HEK293 (cell line): Measurements from ENCODE around the gene STRBP.

ENCODE experiments used
- CTCF ChIA-PET: fragments of 350-600 bp; formaldehyde crosslinking; extraction: SDS; loops from one replicate; lab custom pipeline; 2021; ENCODE audit warnings: antibody characterized with exemption; lab: Yijun Ruan, JAX
- POLR2A ChIA-PET: fragments of 300-600 bp; formaldehyde crosslinking; extraction: SDS; loops from one replicate; lab custom pipeline; 2020; ENCODE audit warnings: antibody characterized with exemption, inconsistent platforms; lab: Yijun Ruan, JAX
- H3K27ac ChIP-seq: fragments of 200-500 bp; sonication (Bioruptor generic); 2 replicates; pipeline ENCODE4 v1.5.1; 2014; ENCODE audit warnings: low read depth, low read length, control low read depth, inconsistent platforms; ENCODE audit errors: extremely low read depth
- H3K36me3 ChIP-seq, 2 experiments: fragments of 200-500 bp in 1 of 2; sonication (Bioruptor generic) in 1 of 2; 1 replicate in 1 of 2; 2 replicates in 1 of 2; pipeline ENCODE4 v1.5.1; 2014 to 2017; ENCODE audit warnings: inconsistent platforms in 2 of 2, low read length in 2 of 2; ENCODE audit not compliant: control insufficient read depth in 2 of 2, insufficient read depth in 1 of 2
- H3K4me1 ChIP-seq: fragments of 200-500 bp; sonication (Bioruptor generic); 2 replicates; pipeline ENCODE4 v1.5.1; 2014; ENCODE audit warnings: mild to moderate bottlenecking, low read length, inconsistent platforms; ENCODE audit not compliant: control insufficient read depth, insufficient read depth
- H3K4me3 ChIP-seq: 2 replicates; pipeline ENCODE4 v1.5.1; 2011; ENCODE audit warnings: low read depth, mild to moderate bottlenecking, control low read depth, low read length, moderate library complexity
- H3K9me3 ChIP-seq: fragments of 200-500 bp; sonication (Bioruptor generic); 2 replicates; pipeline ENCODE4 v1.5.1; 2014; ENCODE audit warnings: low read depth, low read length, inconsistent platforms; ENCODE audit not compliant: control insufficient read depth, insufficient read depth
- OSR2 ChIP-seq: fragments of 450-650 bp; formaldehyde crosslinking; IDR thresholded peaks from 2 replicates; pipeline ENCODE4 v1.5.1; 2016; ENCODE audit warnings: missing biosample characterization, missing genetic modification characterization
- PRDM2 ChIP-seq: fragments of 450-650 bp; formaldehyde crosslinking; IDR thresholded peaks from 2 replicates; pipeline ENCODE4 v1.5.1; 2016; ENCODE audit warnings: missing biosample characterization, missing genetic modification characterization, borderline replicate concordance
- SETDB1 ChIP-seq: IDR thresholded peaks from one replicate; pipeline ENCODE4 v1.6.1; 2017; ENCODE audit warnings: mild to moderate bottlenecking, low read length, moderate library complexity, mixed read lengths; ENCODE audit not compliant: insufficient read length
- SP3 ChIP-seq: fragments of 450-650 bp; formaldehyde crosslinking; IDR thresholded peaks from 2 replicates; pipeline ENCODE4 v1.5.1; 2016; ENCODE audit warnings: missing biosample characterization, missing genetic modification characterization
- ZBTB17 ChIP-seq: fragments of 450-650 bp; formaldehyde crosslinking; IDR thresholded peaks from 2 replicates; pipeline ENCODE4 v1.5.1; 2016; ENCODE audit warnings: missing biosample characterization, missing genetic modification characterization
- ZBTB48 ChIP-seq: fragments of 450-650 bp; formaldehyde crosslinking; IDR thresholded peaks from 2 replicates; pipeline ENCODE4 v1.5.1; 2016; ENCODE audit warnings: missing biosample characterization, missing genetic modification characterization
- ZFP69B ChIP-seq: fragments of 450-650 bp; formaldehyde crosslinking; IDR thresholded peaks from 2 replicates; pipeline ENCODE4 v1.5.1; 2016; ENCODE audit warnings: missing biosample characterization, missing genetic modification characterization
- ZNF121 ChIP-seq: fragments of 450-650 bp; formaldehyde crosslinking; IDR thresholded peaks from 2 replicates; pipeline ENCODE4 v1.5.1; 2016; ENCODE audit warnings: missing biosample characterization, missing genetic modification characterization
- ZNF157 ChIP-seq: fragments of 450-650 bp; formaldehyde crosslinking; IDR thresholded peaks from 2 replicates; pipeline ENCODE4 v1.5.1; 2016; ENCODE audit warnings: missing biosample characterization, missing genetic modification characterization
- ZNF366 ChIP-seq: fragments of 450-650 bp; formaldehyde crosslinking; conservative IDR thresholded peaks from 2 replicates; pipeline ENCODE4 v1.5.1; 2016; ENCODE audit warnings: missing biosample characterization, missing genetic modification characterization
- ZNF555 ChIP-seq: fragments of 450-650 bp; formaldehyde crosslinking; conservative IDR thresholded peaks from 2 replicates; pipeline ENCODE4 v1.5.1; 2017; ENCODE audit warnings: missing biosample characterization, mild to moderate bottlenecking, missing genetic modification characterization, inconsistent platforms
- ZNF596 ChIP-seq: fragments of 450-650 bp; IDR thresholded peaks from 2 replicates; pipeline ENCODE4 v1.5.0; 2018; ENCODE audit warnings: missing biosample characterization, mild to moderate bottlenecking, missing genetic modification characterization, moderate library complexity
- ZNF629 ChIP-seq: fragments of 450-650 bp; formaldehyde crosslinking; IDR thresholded peaks from 2 replicates; pipeline ENCODE4 v1.5.1; 2017; ENCODE audit warnings: missing biosample characterization, missing genetic modification characterization
- ZNF692 ChIP-seq: fragments of 450-650 bp; formaldehyde crosslinking; IDR thresholded peaks from 2 replicates; pipeline ENCODE4 v1.5.1; 2016; ENCODE audit warnings: missing biosample characterization, missing genetic modification characterization
- ZNF76 ChIP-seq: fragments of 450-650 bp; formaldehyde crosslinking; IDR thresholded peaks from 2 replicates; pipeline ENCODE4; 2016; ENCODE audit warnings: low read depth, missing biosample characterization, missing genetic modification characterization, borderline replicate concordance
- ZSCAN4 ChIP-seq: fragments of 450-650 bp; formaldehyde crosslinking; IDR thresholded peaks from 2 replicates; pipeline ENCODE4 v1.5.1; 2017; ENCODE audit warnings: missing biosample characterization, missing genetic modification characterization

STRBP gene

GRCh38 chr9:123265833-123266232 is 2.6 kb downstream of the STRBP start:
- ChIA-PET CTCF (interaction anchor here (0.8 kb wide), 1 partner anchor 14 kb away, joined by 4 read pairs; no protein-coding TSS in a partner anchor), POLR2A (interaction anchor here (0.5 kb wide), 1 partner anchor 20 kb away, joined by 3 read pairs; no protein-coding TSS in a partner anchor)
- Histone ChIP-seq H3K4me1 (peaks cover 6% of the 10 kb centered on the region; the same call in 1 of the 2 replicates), H3K9me3 (no peaks in the 10 kb centered on the region), H3K36me3 (no peaks in the 10 kb centered on the region), H3K27ac (no peak overlapping the region), H3K4me3 (no peak overlapping the region)
- TF ChIP-seq PRDM2 (tag by site-specific recombination) (no peak), ZNF692 (tag by site-specific recombination) (0 out of 2 replicates have a peak, but pooled peaks have one; percentile 32), ZNF76 (tag by site-specific recombination) (peak; percentile 70), ZBTB48 (tag by site-specific recombination) (peak; percentile 75), ZNF596 (no peak), ZBTB17 (peak; percentile 94), ZNF366 (0 out of 2 replicates have a peak, but pooled peaks have one; percentile 25), ZFP69B (tag by site-specific recombination) (0 out of 2 replicates have a peak, but pooled peaks have one; percentile 15)

GRCh38 chr9:123263227-123263626 is 5.2 kb downstream of the STRBP start:
- no peak overlapping the region for H3K27ac ChIP-seq
- TF ChIP-seq ZSCAN4 (tag by site-specific recombination): no peak
- TF ChIP-seq ZNF121 (tag by site-specific recombination): peak; percentile 91
- TF ChIP-seq ZNF157 (tag by site-specific recombination): no peak
- peaks cover 11% of the 10 kb centered on the region; the same call in 1 of the 2 replicates for H3K4me1 ChIP-seq
- H3K36me3 ChIP-seq: no peaks in the 10 kb centered on the region
- H3K4me3 ChIP-seq: no peak overlapping the region
- POLR2A ChIA-PET: interaction anchor here (0.7 kb wide), 1 partner anchor 67 kb away, joined by 4 read pairs; no protein-coding TSS in a partner anchor
- H3K9me3 ChIP-seq: no peaks in the 10 kb centered on the region
- CTCF ChIA-PET: interaction anchor here (1.6 kb wide), 1 partner anchor 17 kb away, joined by 4 read pairs; no protein-coding TSS in a partner anchor

GRCh38 chr9:123262338-123262737 is 6.0 kb downstream of the STRBP start:
- H3K36me3 ChIP-seq: no peaks in the 10 kb centered on the region
- H3K4me1 ChIP-seq: peaks cover 11% of the 10 kb centered on the region; the same call in 1 of the 2 replicates
- no peaks in the 10 kb centered on the region for H3K9me3 ChIP-seq
- ChIA-PET POLR2A (no interaction called here), CTCF (no interaction called here)
- H3K4me3 ChIP-seq: no peak overlapping the region
- H3K27ac ChIP-seq: no peak overlapping the region
- peak; percentile 41; the same call in 1 of the 2 replicates for TF ChIP-seq ZNF629 (tag by site-specific recombination)
- no peak for TF ChIP-seq ZNF555 (tag by site-specific recombination)
- 0 out of 2 replicates have a peak, but pooled peaks have one; percentile 36 for TF ChIP-seq OSR2 (tag by site-specific recombination)
- TF ChIP-seq SETDB1: no peak
- TF ChIP-seq PRDM2 (tag by site-specific recombination): no peak
- TF ChIP-seq SP3: no peak
